Measurements from ENCODE around the gene GLUD2.
"Not testable (repeated sequence)": the region's sequence is repeated elsewhere in the genome, so short reads cannot be mapped to it uniquely, and the experiment has no call there.

The GLUD2 gene

GRCh38 chrX:121047441-121048419, at the start of gene GLUD2:
Gene GLUD2, plus strand, starts transcription at chrX:121047610. Its CDS starts 75 bp downstream, at chrX:121047685.
- not testable (repeated sequence) for DNase-seq (ENCODE audit: low read depth)

- no peak for DNase-seq (ENCODE audit: low read depth)
These were observed 48.0 kb upstream of the GLUD2 start for GRCh38 chrX:120999413-120999812.

GRCh38 chrX:121000589-121000988, 46.8 kb upstream of the GLUD2 start:
- DNase-seq (ENCODE audit: low read depth): no peak

GRCh38 chrX:121008920-121009319, 38.5 kb upstream of the GLUD2 start:
- no peak for DNase-seq (ENCODE audit: low read depth)

GRCh38 chrX:121009764-121010163, 37.6 kb upstream of the GLUD2 start:
- no peak for DNase-seq (ENCODE audit: low read depth)

GRCh38 chrX:121010218-121010617, 37.2 kb upstream of the GLUD2 start:
- no peak for DNase-seq (ENCODE audit: low read depth)

GRCh38 chrX:121011254-121011653, 36.2 kb upstream of the GLUD2 start:
- DNase-seq (ENCODE audit: low read depth): no peak

- DNase-seq (ENCODE audit: low read depth): no peak
These were observed 33.4 kb upstream of the GLUD2 start for GRCh38 chrX:121013897-121014455.

GRCh38 chrX:121014826-121015225, 32.6 kb upstream of the GLUD2 start:
- DNase-seq (ENCODE audit: low read depth): no peak

- DNase-seq (ENCODE audit: low read depth): no peak
These were observed 19.0 kb upstream of the GLUD2 start for GRCh38 chrX:121028419-121028818.

- DNase-seq (ENCODE audit: low read depth): no peak
These were observed 17.3 kb upstream of the GLUD2 start for GRCh38 chrX:121030083-121030482.

GRCh38 chrX:121032531-121032930, 14.9 kb upstream of the GLUD2 start:
- DNase-seq (ENCODE audit: low read depth): no peak

GRCh38 chrX:121036137-121036536, 11.3 kb upstream of the GLUD2 start:
- DNase-seq (ENCODE audit: low read depth): no peak

- DNase-seq (ENCODE audit: low read depth): no peak
These were observed 10.5 kb upstream of the GLUD2 start for GRCh38 chrX:121036951-121037350.

- DNase-seq (ENCODE audit: low read depth): no peak
These were observed 3.4 kb downstream of the GLUD2 start for GRCh38 chrX:121050781-121051180.

- DNase-seq (ENCODE audit: low read depth): no peak
These were observed 4.7 kb downstream of the GLUD2 start for GRCh38 chrX:121052122-121052521.

- no peak for DNase-seq (ENCODE audit: low read depth)
These were observed 14.9 kb downstream of the GLUD2 start for GRCh38 chrX:121062289-121062688.

- DNase-seq (ENCODE audit: low read depth): no peak
These were observed 17.2 kb downstream of the GLUD2 start for GRCh38 chrX:121064579-121064978.

- DNase-seq (ENCODE audit: low read depth): not testable (repeated sequence)
These were observed 36.8 kb downstream of the GLUD2 start for GRCh38 chrX:121084247-121084646.

- no peak for DNase-seq (ENCODE audit: low read depth)
These were observed 37.6 kb downstream of the GLUD2 start for GRCh38 chrX:121084903-121085611.

GRCh38 chrX:121085612-121086010, 38.2 kb downstream of the GLUD2 start:
- no peak for DNase-seq (ENCODE audit: low read depth)

GRCh38 chrX:121093011-121093410, 45.6 kb downstream of the GLUD2 start:
- DNase-seq (ENCODE audit: low read depth): no peak

Data from stimulated activated CD8-positive, alpha-beta memory T cell treated with anti-CD3 and anti-CD28 coated beads, Interleukin-12 subunit alpha, Interleukin-12 subunit beta, amount 100 ng/mL, for 4 hours (primary cell).